DOHH2 (cell line): ENCODE data around the gene JARID2.

Source experiments
- H3F3A ChIP-seq: fragments of 200-600 bp; sonication (generic), shearing (Covaris generic); 2 replicates; pipeline ENCODE4 v1.6.0; 2016; ENCODE audit warnings: antibody characterized with exemption, mild to moderate bottlenecking; ENCODE audit not compliant: control insufficient read depth, insufficient read depth
- H3K27ac ChIP-seq: fragments of 200-600 bp; sonication (generic); 2 replicates; pipeline ENCODE4 v1.5.1; 2014; ENCODE audit warnings: low read depth, mild to moderate bottlenecking, low read length, moderate library complexity
- H3K27me3 ChIP-seq: fragments of 200-600 bp; sonication (generic); 2 replicates; pipeline ENCODE4 v1.6.1; 2014; ENCODE audit warnings: mild to moderate bottlenecking, low read length, mixed read lengths; ENCODE audit not compliant: control insufficient read depth
- H3K36me3 ChIP-seq: fragments of 200-600 bp; sonication (generic); 2 replicates; pipeline ENCODE4 v1.6.1; 2014; ENCODE audit warnings: mild to moderate bottlenecking, low read length, moderate library complexity, mixed read lengths; ENCODE audit not compliant: control insufficient read depth
- H3K4me1 ChIP-seq: fragments of 200-600 bp; sonication (generic); 2 replicates; pipeline ENCODE4 v1.6.1; 2014; ENCODE audit warnings: mild to moderate bottlenecking, low read length, mixed read lengths; ENCODE audit not compliant: control insufficient read depth
- H3K4me2 ChIP-seq: fragments of 200-600 bp; sonication (generic); 2 replicates; pipeline ENCODE4 v1.6.0; 2014; ENCODE audit warnings: mild to moderate bottlenecking, low read length, moderate library complexity
- H3K4me3 ChIP-seq: fragments of 200-600 bp; sonication (generic); 2 replicates; pipeline ENCODE4 v1.5.1; 2014; ENCODE audit warnings: mild to moderate bottlenecking, low read length, mixed read lengths
- H3K79me2 ChIP-seq: fragments of 200-600 bp; sonication (generic); 2 replicates; pipeline ENCODE4 v1.6.1; 2014; ENCODE audit warnings: mild to moderate bottlenecking, low read length, mixed read lengths; ENCODE audit not compliant: control insufficient read depth
- H3K9me2 ChIP-seq: fragments of 200-600 bp; sonication (generic); replicated peaks from 2 replicates; pipeline ENCODE4 v1.6.1; 2014; ENCODE audit warnings: mild to moderate bottlenecking, low read length, mixed read lengths; ENCODE audit not compliant: control insufficient read depth
- H3K9me3 ChIP-seq: fragments of 200-600 bp; sonication (generic); 2 replicates; pipeline ENCODE4 v1.6.1; 2014; ENCODE audit warnings: antibody characterized with exemption, low read length, mixed read lengths; ENCODE audit not compliant: control insufficient read depth, insufficient read depth
- H4K20me1 ChIP-seq: fragments of 200-600 bp; sonication (generic); 2 replicates; pipeline ENCODE4 v1.6.0; 2014; ENCODE audit warnings: low read depth, mild to moderate bottlenecking, antibody characterized with exemption, low read length, moderate library complexity; ENCODE audit not compliant: control insufficient read depth, insufficient read depth
- EZH2phosphoT487 ChIP-seq: fragments of 200-600 bp; sonication (generic); IDR thresholded peaks from 2 replicates; pipeline ENCODE4 v1.6.1; 2017; ENCODE audit warnings: borderline replicate concordance, mild to moderate bottlenecking, antibody characterized with exemption, low read length, moderate library complexity, mixed read lengths
- TF ChIP-seq, protein P1 (sequence below): fragments of 200-600 bp; sonication (generic); IDR thresholded peaks from one replicate; pipeline ENCODE4 v1.5.1; 2014; ENCODE audit warnings: antibody characterized with exemption, mild to moderate bottlenecking, low read depth, low read length; ENCODE audit not compliant: poor library complexity, severe bottlenecking

Gene JARID2

DNA sequence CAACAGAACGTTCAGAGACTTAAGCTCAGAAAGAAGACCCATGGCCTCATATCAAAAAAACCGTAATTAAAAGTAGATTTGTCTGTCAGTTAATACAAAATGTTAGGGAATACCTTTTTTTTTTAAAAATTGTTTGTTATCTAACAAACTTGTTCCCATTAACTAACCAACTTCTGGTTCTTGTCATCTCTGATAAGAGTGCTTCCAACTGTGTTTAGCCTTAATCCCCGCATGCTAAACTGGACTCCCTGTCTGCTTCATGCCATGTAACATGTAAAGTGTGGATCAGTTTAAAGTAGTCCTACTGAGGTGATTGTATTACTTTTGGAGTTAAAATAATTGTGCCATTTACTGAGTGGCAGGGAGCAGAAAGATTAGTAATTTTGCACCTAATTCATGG, 6.3 kb downstream of the JARID2 start:
- H3K4me1 ChIP-seq: peaks cover 56% of the 10 kb centered on the region
- H3F3A ChIP-seq: peaks cover 22% of the 10 kb centered on the region; the same call in 1 of the 2 replicates
- H3K9me2 ChIP-seq: no peaks in the 10 kb centered on the region
- peaks cover 14% of the 10 kb centered on the region; the same call in 1 of the 2 replicates for H4K20me1 ChIP-seq
- H3K4me2 ChIP-seq: no peak overlapping the region
- H3K79me2 ChIP-seq: peaks cover 71% of the 10 kb centered on the region
- no peaks in the 10 kb centered on the region; the same call in 1 of the 2 replicates for H3K27me3 ChIP-seq
- TF ChIP-seq, protein P1, sequence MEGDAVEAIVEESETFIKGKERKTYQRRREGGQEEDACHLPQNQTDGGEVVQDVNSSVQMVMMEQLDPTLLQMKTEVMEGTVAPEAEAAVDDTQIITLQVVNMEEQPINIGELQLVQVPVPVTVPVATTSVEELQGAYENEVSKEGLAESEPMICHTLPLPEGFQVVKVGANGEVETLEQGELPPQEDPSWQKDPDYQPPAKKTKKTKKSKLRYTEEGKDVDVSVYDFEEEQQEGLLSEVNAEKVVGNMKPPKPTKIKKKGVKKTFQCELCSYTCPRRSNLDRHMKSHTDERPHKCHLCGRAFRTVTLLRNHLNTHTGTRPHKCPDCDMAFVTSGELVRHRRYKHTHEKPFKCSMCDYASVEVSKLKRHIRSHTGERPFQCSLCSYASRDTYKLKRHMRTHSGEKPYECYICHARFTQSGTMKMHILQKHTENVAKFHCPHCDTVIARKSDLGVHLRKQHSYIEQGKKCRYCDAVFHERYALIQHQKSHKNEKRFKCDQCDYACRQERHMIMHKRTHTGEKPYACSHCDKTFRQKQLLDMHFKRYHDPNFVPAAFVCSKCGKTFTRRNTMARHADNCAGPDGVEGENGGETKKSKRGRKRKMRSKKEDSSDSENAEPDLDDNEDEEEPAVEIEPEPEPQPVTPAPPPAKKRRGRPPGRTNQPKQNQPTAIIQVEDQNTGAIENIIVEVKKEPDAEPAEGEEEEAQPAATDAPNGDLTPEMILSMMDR: no peak
- TF ChIP-seq EZH2phosphoT487: no peak
- H3K36me3 ChIP-seq: no peaks in the 10 kb centered on the region
- H3K9me3 ChIP-seq: no peaks in the 10 kb centered on the region
- no peak overlapping the region for H3K4me3 ChIP-seq
- no peak overlapping the region for H3K27ac ChIP-seq

DNA sequence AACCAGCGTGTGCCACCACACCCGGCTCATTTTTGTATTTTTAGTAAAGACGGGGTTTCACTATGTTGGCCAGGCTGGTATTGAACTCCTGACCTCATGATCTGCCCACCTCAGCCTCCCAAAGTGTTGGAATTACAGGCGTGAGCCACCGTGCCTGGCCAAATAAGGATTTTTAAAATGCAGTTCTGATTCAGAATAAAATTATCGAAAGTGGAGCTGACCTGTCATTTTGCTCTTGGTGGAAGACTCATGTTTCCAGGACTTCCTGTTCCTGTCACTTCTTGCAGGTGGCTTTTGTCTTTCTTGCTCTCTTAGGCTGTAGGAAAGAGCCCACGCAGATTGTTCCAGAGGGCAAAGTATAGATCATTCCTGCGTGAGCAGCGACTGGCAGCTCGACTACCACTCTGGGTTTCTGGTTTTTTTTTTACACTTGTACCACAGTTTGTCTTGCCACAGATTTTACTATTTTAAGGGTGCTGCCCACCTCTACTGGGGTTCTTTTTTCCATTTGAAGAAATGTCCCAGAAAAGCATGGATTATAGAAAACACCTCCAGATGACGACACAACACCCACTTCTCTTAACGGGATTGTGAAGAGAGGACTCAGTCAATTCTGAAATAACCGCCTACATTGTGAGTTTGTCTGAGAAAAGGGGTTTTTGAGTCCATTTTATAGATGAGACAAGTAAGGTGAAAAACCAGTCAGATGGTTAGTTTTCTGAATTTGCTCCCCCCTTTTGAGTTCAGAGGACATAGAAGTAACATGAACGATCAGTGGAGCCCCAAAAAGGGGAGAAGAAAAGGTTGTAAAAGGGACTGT, 7.5 kb downstream of the JARID2 start:
- Histone ChIP-seq H4K20me1 (peaks cover 14% of the 10 kb centered on the region; the same call in 1 of the 2 replicates), H3K79me2 (peaks cover 79% of the 10 kb centered on the region), H3K4me2 (peak overlapping the region; percentile 65)

DNA sequence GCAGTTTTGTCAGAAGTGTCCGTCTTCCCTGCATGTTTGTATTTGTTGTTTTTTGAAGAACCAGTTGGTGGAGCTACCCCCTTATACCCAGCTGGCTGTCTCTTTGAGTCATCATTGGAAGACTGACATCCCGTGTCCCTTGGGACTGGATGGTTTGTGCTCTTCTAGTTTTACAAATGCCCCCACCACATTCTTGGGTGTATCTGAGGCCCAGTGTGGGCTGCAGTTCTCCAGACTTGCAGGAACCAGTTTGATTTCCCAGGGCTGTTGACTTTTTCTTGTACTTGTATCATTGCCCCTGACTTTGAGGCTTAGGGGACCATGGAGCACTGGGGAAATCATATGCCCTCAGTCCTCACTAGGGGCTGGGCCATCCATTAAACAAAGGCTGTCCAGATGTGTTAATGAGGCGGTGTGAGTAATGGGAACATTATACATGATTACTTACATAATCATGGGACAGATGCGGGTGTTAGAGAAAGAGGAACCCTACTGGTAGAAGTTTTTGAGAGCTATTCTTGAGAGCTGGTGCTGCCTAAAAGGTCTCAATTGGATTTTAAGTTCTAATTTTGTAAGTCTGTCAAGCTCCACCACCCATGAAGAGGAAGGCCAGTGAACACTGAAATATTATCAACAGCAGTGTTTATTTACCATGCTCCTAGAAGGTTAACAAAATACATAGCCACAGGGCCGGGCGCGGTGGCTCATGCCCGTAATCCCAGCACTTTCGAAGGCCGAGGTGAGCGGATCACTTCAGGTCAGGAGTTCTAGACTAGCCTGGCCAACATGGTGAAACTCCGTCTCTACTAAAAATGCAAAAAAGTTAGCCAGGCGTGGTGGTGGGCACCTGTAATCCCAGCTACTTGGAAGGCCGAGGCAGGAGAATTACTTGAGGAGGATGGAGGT, 8.5 kb downstream of the JARID2 start:
- peaks cover 20% of the 10 kb centered on the region; the same call in 1 of the 2 replicates for H4K20me1 ChIP-seq
- TF ChIP-seq EZH2phosphoT487: no peak
- TF ChIP-seq, protein P1: no peak

More for the DNA sequence above, 7.5 kb downstream of the JARID2 start:
- peak overlapping the region; percentile 47 for H3K4me3 ChIP-seq
- TF ChIP-seq, protein P1: no peak
- TF ChIP-seq EZH2phosphoT487: no peak
- no peaks in the 10 kb centered on the region; the same call in 1 of the 2 replicates for H3K27me3 ChIP-seq
- peak overlapping the region; percentile 36 for H3K27ac ChIP-seq
- H3F3A ChIP-seq: peaks cover 22% of the 10 kb centered on the region; the same call in 1 of the 2 replicates
- no peaks in the 10 kb centered on the region for H3K36me3 ChIP-seq
- peaks cover 56% of the 10 kb centered on the region for H3K4me1 ChIP-seq
- H3K9me2 ChIP-seq: no peaks in the 10 kb centered on the region
- no peaks in the 10 kb centered on the region for H3K9me3 ChIP-seq

More for the DNA sequence above, 8.5 kb downstream of the JARID2 start:
- H3K27ac ChIP-seq: peak overlapping the region; percentile 36
- no peaks in the 10 kb centered on the region for H3K9me3 ChIP-seq
- H3K79me2 ChIP-seq: peaks cover 81% of the 10 kb centered on the region
- no peaks in the 10 kb centered on the region for H3K36me3 ChIP-seq
- H3K27me3 ChIP-seq: no peaks in the 10 kb centered on the region; the same call in 1 of the 2 replicates
- H3F3A ChIP-seq: peaks cover 18% of the 10 kb centered on the region; the same call in 1 of the 2 replicates
- no peaks in the 10 kb centered on the region for H3K9me2 ChIP-seq
- H3K4me3 ChIP-seq: peak overlapping the region; percentile 47
- H3K4me2 ChIP-seq: peak overlapping the region; percentile 65
- peaks cover 55% of the 10 kb centered on the region for H3K4me1 ChIP-seq
